Measurements from ENCODE around the gene ETDB. TPM values are rescaled to one million over a fixed set of nuclear protein-coding genes. Genes with fewer than 3 reads are reported as not detected.
"Not testable (repeated sequence)": the region's sequence is repeated elsewhere in the genome, so short reads cannot be mapped to it uniquely, and the experiment has no call there.

ETDB gene
- not detected for polyA plus RNA-seq (2013, experiment 1 of 2; ENCODE audit: insufficient read length)
- not detected for polyA plus RNA-seq (2013, experiment 2 of 2; ENCODE audit: insufficient read length)

DNA sequence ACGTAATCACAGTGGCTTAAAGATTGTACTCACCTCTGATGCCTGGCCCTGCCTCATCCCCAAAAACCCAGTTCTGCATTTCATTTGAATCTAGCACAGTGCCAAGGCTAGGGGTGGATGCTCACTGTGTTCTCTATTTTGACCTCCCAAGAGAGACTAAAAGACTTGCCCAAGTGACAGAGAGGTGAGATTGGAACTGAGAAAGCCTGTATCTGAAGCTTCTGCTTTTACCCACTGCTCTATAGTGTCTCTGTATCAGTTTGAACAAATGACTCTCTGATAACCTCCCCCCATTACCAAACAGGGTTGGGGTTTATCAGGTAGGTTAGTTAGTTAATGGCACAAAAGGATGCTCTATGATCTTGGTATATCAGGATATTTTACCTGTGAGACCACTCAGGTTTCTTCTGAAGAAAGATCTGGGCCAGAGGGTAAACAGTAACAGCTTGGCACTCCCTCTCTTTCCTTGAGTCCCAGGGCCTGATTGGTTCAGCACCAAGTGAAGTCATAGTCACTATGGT is at the start of gene ETDB:
TSS of gene ETDB (minus strand) at position 471 of the 521 bp plus-strand sequence. CDS start 1,265 bp downstream, outside the sequence.
- not testable (repeated sequence) for DNase-seq

DNA sequence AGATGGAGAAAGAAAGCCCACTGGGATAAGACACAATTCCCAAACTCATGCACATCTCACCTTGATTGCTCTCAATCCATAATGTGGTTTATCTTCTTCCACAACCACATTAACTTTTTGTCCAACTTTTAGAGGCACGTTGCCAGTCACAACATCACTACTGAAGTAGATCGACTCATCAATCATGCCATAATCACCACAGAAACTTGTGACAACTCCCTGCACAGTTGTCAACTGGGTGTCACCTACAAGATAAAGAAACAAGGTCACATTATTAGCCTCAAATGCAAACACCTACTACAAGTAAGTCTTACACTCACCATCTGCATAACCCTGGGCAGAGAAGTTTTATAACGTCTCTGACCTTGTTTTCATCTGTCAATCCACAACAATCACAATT is 49.2 kb upstream of the ETDB start:
- DNase-seq, result not testable (repeated sequence)

DNA sequence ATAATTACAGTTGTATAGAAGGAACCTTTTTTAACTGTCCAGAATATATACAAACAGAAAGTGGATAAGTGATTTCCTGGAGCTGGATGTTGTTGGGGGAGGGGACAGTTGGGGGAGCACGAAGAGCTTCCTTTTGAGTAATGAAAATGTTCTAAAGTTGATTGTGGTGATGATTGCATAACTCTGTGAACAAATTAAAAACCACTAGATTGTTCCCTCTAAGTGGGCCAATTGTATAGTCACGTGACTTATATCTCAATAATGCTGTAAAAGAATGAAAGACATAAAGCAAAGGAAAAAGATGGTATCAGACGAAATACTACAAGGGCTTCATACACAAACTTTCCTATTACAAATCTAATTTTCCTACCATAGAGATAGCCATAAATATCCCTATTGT is 48.2 kb upstream of the ETDB start:
- DNase-seq, result no peak

DNA sequence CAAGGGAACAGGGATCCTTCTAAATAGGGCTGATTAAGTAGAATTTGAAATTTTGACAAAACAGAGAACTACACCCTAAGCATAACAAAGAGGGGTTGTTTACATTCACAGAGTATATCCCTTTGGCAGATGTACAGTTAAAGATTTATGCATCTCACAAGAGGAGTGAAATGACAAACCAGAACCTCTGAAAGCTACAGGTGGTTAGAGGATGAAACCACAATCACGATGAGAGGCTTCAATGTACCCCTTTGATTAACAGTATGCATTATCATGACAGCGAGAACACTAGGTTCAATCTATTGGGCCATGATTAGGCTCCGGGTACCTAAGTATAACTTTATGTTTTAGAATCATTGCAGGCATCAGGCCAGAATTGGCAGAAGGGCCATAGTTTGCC is 34.4 kb upstream of the ETDB start:
- not testable (repeated sequence) for DNase-seq

DNA sequence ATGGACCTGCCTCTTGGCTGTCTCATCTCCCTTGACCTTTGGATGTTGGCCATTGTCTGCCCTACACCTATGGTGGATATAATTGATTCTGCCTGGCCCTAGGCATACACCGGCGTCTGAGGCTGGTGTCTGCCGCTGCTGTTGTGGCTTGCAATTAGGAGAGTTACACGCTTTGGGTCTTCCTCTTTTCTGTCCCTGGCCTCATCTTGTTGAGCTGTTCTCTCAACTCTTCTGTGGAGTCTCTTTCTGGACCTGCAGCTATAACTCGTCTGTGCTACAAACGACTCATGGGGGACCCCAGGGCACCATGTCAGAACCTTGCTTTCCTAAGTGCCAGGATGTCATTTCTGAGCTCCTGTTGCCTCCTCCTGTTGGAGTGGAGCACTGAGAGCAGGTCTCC is 5.8 kb upstream of the ETDB start:
- not testable (repeated sequence) for DNase-seq

DNA sequence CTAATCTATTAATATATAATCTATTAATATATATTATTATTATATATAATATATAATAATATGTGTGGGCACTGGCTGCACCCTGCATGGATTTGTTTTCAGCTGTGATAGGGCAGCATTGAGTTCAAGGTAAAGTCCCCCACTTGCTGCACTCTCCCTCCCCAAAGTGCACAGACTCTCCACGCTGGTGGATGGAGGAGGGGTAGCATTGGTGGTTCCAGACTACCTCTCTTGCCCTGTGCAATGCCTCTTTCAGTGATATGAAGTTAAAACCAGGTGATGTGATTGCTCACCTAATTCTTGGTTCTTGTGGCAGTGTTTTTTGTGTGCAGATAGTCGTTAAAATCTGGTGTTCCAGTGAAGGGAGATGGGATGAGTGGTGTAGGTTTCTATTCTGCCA is 4.3 kb downstream of the ETDB start:
- not testable (repeated sequence) for DNase-seq

DNA sequence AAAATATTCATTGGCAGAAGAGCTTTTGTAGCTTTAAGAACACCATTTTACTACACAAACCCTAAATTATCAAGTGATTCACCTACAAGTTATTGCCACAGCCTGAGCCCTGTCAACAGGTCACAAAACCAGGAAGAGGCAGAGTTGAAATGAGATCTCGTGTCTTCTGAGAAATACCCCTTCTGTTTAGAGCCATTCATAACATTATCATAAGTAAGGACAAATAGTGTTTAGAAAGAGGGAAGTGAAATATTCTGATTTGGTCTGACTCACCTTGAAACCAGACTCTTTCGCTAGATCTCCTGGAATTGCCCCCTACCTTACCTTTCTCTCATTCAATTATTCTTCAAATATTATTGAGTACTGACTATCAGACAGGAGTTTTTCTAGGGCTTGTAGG is 5.9 kb downstream of the ETDB start:
- no peak for DNase-seq

DNA sequence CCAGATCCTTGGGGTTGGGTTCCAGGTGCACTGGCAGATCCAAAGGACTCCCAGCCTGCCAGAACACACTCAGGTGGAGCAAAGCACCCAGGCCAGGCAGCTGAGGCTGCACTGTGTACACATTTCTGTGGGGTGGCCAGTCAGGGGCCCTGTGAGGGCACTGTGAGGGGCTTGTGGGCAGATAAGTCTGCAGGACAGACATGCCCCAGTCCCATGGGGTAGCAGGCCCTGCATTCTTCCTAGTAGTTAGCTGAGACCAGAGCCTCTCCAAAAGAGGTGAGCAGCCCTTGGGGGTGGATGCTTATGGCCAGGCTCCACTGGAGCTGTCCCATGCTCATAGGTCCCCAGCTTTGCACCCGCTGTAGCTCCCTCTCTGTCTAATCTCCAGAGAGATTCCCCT is 7.6 kb downstream of the ETDB start:
- DNase-seq, result no peak

DNA sequence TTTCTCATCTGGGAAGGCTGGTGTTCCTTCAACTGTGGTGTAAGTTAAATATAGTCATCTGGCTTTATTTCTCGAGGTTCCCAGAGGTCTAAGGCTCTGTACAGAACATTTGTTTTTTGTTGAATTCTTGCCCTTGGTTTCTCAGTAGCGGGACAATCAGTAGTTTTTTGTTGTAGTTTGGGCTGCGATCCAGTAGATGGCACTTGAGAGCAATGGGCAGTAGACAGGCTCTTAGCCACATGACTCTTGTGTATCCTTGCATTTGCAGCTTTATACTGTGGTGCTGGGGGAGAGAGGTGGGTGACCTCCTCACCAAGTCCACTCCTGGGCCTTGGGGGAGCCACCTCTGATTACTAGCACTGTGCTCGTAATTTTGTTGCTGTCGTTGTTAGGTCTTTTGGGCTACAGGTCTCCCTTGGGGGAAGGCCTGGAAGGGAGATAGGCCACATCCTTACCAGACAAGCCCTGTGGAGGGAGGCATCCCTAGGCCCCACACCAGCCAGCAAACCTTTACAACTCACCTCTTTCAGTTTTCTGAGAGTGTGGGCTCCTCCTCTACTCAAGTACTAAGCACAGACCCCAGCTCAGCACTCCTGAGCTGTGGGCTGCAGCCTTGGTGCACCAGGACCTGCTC is 8.1 kb downstream of the ETDB start:
- DNase-seq, result peak; percentile 27

DNA sequence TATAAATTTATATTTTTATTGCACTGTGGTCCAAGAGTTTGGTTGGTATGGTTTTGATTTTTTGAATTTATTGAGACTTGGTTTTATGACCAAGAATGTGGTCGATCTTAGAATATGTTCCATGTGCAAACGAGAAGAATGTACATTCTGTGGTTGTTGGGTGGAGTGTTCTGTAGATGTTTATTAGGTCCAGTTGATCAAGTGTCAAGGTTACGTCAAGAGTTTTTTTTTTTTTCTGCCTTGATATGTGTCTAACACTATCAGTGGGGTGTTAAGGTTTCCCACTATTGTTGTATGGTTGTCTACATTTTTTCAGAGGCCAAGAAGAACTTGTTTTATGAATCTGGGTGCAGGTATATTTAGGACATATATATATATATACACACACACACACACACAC is 10.8 kb downstream of the ETDB start:
- no peak for DNase-seq

DNA sequence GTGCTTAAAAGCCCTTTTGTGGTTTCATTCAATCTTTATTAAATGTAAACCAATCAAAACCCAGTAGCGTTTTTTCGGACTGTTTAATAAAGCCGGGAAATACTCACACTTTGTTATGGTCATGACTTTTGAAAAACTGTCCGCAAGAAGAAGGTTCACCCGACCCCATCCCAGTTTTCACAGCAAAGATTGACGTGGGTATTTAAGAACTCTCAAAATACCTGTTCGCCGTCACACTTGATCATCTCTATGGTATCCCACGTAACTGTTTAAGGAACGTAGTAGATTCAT is 20.9 kb downstream of the ETDB start:
- no peak for DNase-seq

DNA sequence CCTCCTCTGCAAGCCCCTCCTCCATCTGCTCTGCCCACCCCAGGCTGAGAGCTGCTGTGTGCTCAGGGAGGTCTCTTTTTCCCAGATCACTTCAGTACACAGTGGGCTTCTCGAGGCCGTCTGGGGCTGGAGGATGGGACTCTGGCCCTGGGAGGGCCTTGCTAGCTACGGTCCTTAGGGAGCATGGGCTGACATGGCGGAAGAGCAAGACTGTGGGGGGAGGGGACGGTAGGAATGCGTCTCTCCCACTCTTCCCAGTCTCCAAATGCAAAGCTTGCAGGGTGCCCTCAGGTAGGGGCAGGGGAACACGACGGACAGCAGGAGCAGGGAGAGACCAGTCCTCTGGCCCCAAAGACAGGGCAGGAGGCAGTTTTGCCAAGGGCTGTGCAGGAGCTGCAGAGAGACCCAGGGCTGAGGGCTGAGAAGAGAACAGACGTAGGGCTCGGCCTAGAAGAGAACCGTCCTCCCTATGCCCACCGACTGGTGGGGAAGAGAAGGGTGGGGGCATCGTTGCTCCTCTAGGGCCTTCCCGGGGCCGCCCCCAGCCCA is 23.1 kb downstream of the ETDB start:
- DNase-seq, result peak; percentile 2

DNA sequence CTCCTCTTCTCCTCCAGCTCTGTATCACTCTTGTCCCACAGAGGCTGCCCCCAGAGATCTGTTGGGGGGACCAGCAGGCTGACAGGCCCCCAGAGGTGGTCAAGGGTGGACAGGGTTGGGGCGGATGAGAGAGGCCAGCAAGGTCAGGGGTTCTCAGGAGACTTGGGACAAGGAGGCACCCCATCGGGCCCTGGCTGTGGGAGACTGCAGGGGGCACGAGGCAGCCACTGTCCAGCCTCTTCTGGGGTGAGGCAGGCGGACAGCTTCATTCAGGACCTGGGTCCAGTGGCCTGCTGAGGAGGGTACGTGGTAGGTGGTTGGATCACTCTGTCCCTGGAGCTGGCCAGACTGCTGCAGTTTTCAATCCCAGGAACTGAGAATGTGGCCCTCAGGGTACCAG is 24.6 kb downstream of the ETDB start:
- no peak for DNase-seq

DNA sequence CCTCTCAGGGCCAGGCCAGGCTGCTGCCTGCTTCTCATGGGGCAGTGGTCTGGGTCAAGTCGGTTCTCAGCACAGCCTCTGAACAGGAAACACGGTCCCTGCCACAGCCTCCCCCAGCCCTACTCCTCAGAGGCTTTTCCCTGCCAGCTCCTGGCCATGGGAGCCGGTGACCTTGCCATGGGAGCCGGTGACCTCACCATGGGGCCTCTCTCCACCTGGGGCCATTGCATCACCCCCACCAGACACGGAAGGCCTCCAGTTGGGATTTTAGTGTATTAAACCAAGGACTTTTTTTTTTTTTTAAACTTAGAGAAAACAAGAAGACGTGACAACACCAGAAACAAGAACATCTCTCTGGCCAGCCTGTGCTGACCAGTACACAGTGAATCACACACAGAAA is 25.6 kb downstream of the ETDB start:
- DNase-seq, result no peak

DNA sequence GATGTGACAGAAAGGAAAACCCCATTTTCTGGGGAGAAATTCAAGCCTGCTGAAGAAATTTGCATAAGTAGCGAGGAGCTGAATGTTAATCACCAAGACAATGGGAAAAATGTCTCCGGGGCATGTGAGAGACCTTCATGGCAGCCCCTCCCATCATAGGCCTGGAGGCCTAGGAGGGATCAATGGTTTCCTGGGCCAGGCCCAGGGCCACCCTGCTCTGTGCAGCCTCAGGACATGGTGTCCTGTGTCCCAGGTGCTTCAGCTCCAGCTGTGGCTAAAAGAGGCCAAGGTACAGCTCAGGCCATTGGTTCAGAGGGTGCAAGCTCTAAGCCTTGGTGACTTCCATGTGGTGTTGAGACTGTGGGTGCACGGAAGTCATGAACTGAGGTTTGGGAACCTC is 31.2 kb downstream of the ETDB start:
- no peak for DNase-seq

DNA sequence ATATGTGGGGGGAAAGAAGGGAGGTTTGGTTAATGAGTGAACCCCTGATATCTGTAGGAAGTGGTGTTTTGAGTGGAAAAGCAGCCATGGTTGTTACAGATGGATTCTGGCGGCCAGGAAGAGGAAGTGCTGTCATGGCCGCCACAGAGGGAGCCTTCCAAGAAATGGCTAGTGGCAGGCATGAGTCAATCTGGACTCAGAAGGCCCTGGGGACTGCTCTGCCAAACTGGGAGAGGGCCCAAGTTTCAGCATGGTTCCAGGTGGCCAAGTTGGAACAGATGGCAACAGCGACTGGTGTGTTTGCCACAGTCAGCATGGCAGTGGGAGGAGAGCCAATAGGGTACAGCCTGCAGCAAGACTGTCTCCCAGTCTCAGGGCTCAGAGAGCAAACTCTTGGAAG is 32.5 kb downstream of the ETDB start:
- DNase-seq, result peak; percentile 2

DNA sequence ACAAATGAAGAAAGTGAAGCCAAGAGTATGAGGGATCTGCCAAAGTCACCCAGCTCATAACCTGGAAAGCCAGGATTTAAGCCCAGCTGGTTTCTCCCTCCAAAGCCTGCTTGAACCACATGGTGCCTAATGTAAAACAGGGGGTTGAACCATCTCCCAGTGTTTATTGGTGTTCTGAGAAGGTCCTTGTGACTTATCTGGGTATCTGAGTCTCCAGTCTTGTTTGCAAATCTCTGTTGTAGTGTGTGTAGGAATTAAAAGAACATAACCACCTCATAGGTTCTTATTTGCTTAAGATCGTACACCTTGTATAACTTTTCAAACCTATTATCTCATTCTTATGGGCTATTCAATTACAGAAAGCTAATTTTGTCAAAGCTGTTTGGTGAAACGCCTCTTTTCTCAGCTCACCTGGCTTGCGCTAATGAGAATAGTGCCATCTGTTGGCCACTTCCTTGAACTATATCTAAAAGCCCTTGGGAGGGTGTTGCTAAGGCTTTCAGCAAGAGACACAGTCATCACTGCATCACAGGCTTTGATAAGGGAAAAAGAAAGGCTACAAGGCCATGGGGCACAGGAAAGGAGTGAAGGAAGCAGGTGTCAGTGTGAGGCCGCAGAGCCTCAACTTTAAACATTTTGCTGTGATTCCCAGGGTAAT is 34.0 kb downstream of the ETDB start:
- DNase-seq, result peak; percentile 54

DNA sequence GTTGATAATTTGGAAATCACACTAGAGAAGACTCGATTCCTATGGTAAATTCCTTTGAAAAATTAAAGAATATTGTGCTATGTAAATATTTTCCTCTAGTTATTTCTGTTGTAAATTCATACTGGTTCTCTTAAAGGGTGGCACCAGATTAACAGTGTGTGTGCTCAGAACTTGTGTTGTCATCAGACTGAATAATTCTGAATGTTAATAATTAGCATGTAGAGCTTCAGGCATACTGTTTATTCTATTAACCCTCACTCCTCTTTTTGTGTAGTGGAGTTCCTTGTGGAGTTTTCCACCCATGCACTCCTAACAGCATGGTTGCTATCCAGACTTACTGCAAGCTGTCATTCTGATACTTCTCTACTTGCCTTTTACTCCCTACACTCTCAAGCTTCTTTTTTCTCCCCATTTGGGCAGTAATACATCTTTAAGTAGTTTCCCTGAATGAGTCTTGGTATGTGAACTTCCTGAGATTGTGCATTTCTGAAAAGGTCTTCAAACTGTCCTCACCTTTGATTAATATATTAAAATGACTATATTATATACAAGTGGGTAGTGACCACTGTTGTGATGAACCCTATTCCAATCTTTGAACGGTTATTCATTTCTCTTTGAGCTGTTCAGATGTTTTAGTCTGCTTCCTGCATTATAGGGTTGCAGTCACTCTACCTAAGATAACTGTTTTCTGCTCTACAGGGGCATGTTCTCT is 38.5 kb downstream of the ETDB start:
- DNase-seq, result no peak

All from fibroblast of skin of back (primary cell).